Breast epithelium (tissue), 3 donors: Measurements from ENCODE around the gene ITGB2.

Source experiments
- CTCF ChIP-seq, 3 donors: fragments of 450-650 bp; IDR thresholded peaks; one replicate each; pipeline ENCODE4 v1.5.1; 2016 to 2017; ENCODE audit warnings: antibody characterized with exemption in 3 of 3, mild to moderate bottlenecking in 3 of 3, moderate library complexity in 3 of 3
- POLR2A ChIP-seq: fragments of 450-650 bp; IDR thresholded peaks from one replicate; pipeline ENCODE4 v1.6.1; 2016; ENCODE audit warnings: antibody characterized with exemption, mild to moderate bottlenecking, moderate library complexity

GRCh38 chr21:44878053-44878982, 42.4 kb downstream of the ITGB2 start:
- no peak for TF ChIP-seq CTCF (IDR thresholded peaks at IDR 0.05)
- no peak for TF ChIP-seq POLR2A
